IMR-90 (cell line): Measurements from ENCODE around the gene ACP1. TPM values are rescaled to one million over a fixed set of nuclear protein-coding genes. Genes with fewer than 3 reads are reported as not detected.

Source experiments
- ATAC-seq: fragments of 200-7000 bp; cut with Tn5 transposase; 2 replicates; pipeline ENCODE4 v1.9.1; 2020; ENCODE audit warnings: low read depth, mild to moderate bottlenecking, moderate library complexity
- BruUV-seq: library from RNA; stranded (reverse); fragments of 400-500 nt; replicated peaks from 2 replicates; lab custom pipeline; 2021; lab: Mats Ljungman, UMichigan
- CTCF ChIA-PET: fragments of 300-600 bp; formaldehyde crosslinking; extraction: SDS; loops from one replicate; lab custom pipeline; 2021; ENCODE audit warnings: antibody characterized with exemption; lab: Yijun Ruan, JAX
- POLR2A ChIA-PET: fragments of 300-600 bp; sonication (Branson Sonifier 250); formaldehyde crosslinking; loops from one replicate; lab custom pipeline; 2022; ENCODE audit warnings: antibody characterized with exemption; ENCODE audit not compliant: unreplicated experiment; lab: Charles Lee
- DNase-seq: peaks from one replicate; pipeline ENCODE4 v3.0.0; 2013
- H2AFZ ChIP-seq: replicated peaks from 2 replicates; pipeline ENCODE3; 2013; ENCODE audit warnings: low read length, mild to moderate bottlenecking; ENCODE audit not compliant: poor library complexity
- H2AK5ac ChIP-seq: 2 replicates; pipeline ENCODE4 v1.6.1; 2013; ENCODE audit warnings: low read depth, low read length, inconsistent platforms
- H2AK9ac ChIP-seq: replicated peaks from 2 replicates; pipeline ENCODE3; 2013; ENCODE audit warnings: mild to moderate bottlenecking, low read depth, low read length, moderate library complexity; ENCODE audit not compliant: poor library complexity
- H2BK120ac ChIP-seq: 2 replicates; pipeline ENCODE4 v1.6.1; 2013; ENCODE audit warnings: low read depth, low read length, inconsistent platforms
- H2BK15ac ChIP-seq: 3 replicates; pipeline ENCODE4 v1.6.1; 2013; ENCODE audit warnings: low read depth, low read length, inconsistent platforms
- H2BK20ac ChIP-seq: 2 replicates; pipeline ENCODE4 v1.6.1; 2013; ENCODE audit warnings: low read depth, mild to moderate bottlenecking, inconsistent platforms, low read length, moderate library complexity
- H2BK5ac ChIP-seq: 2 replicates; pipeline ENCODE4 v1.6.1; 2013; ENCODE audit warnings: mild to moderate bottlenecking, low read depth, low read length, inconsistent platforms; ENCODE audit not compliant: poor library complexity, severe bottlenecking
- H3K14ac ChIP-seq: replicated peaks from 2 replicates; pipeline ENCODE4 v1.6.1; 2013; ENCODE audit warnings: low read depth, low read length, inconsistent platforms
- H3K18ac ChIP-seq: 2 replicates; pipeline ENCODE4 v1.6.1; 2013; ENCODE audit warnings: low read depth, low read length, control low read depth
- H3K23ac ChIP-seq: 2 replicates; pipeline ENCODE4 v1.6.1; 2013; ENCODE audit warnings: low read depth, low read length, inconsistent platforms
- H3K27ac ChIP-seq: 2 replicates; pipeline ENCODE4 v1.5.1; 2013; ENCODE audit warnings: mild to moderate bottlenecking, control low read depth, low read length; ENCODE audit not compliant: insufficient read depth
- H3K27me3 ChIP-seq: 2 replicates; pipeline ENCODE4 v1.6.1; 2013; ENCODE audit warnings: low read length; ENCODE audit not compliant: control insufficient read depth, insufficient read depth
- H3K36me3 ChIP-seq: 2 replicates; pipeline ENCODE4 v1.6.1; 2013; ENCODE audit warnings: low read length, mixed read lengths; ENCODE audit not compliant: control insufficient read depth, insufficient read depth
- H3K4ac ChIP-seq: 2 replicates; pipeline ENCODE4 v1.6.1; 2013; ENCODE audit warnings: low read depth, low read length, inconsistent platforms
- H3K4me1 ChIP-seq: 2 replicates; pipeline ENCODE4 v1.6.1; 2013; ENCODE audit warnings: low read length, mixed read lengths; ENCODE audit not compliant: control insufficient read depth, insufficient read depth
- H3K4me2 ChIP-seq: 2 replicates; pipeline ENCODE4 v1.6.1; 2013; ENCODE audit warnings: low read depth, mild to moderate bottlenecking, control low read depth, low read length, moderate library complexity
- H3K4me3 ChIP-seq: 2 replicates; pipeline ENCODE4 v1.5.1; 2013; ENCODE audit warnings: low read depth, mild to moderate bottlenecking, control low read depth, low read length, moderate library complexity; ENCODE audit not compliant: insufficient read depth
- H3K56ac ChIP-seq: 2 replicates; pipeline ENCODE4 v1.6.1; 2013; ENCODE audit warnings: low read length, inconsistent platforms; ENCODE audit not compliant: insufficient read depth; ENCODE audit errors: extremely low read depth
- H3K79me1 ChIP-seq, 2 experiments: 2 replicates each; pipeline ENCODE4 v1.6.1; 2013; ENCODE audit warnings: low read length in 2 of 2, inconsistent platforms in 1 of 2, low read depth in 1 of 2
- H3K9ac ChIP-seq: 2 replicates; pipeline ENCODE4 v1.6.1; 2013; ENCODE audit warnings: low read depth, low read length, control low read depth
- H3K9me1 ChIP-seq: 2 replicates; pipeline ENCODE4 v1.6.1; 2013; ENCODE audit warnings: low read length, inconsistent platforms; ENCODE audit not compliant: insufficient read depth
- H3K9me3 ChIP-seq: 2 replicates; pipeline ENCODE4 v1.6.1; 2013; ENCODE audit warnings: low read length; ENCODE audit not compliant: control insufficient read depth, insufficient read depth
- H4K20me1 ChIP-seq: 2 replicates; pipeline ENCODE4 v1.6.1; 2013; ENCODE audit warnings: low read length, inconsistent platforms; ENCODE audit not compliant: insufficient read depth
- H4K5ac ChIP-seq: 2 replicates; pipeline ENCODE4 v1.6.1; 2013; ENCODE audit warnings: mild to moderate bottlenecking, low read depth, low read length, control low read depth
- H4K8ac ChIP-seq, 2 experiments: 2 replicates each; pipeline ENCODE4 v1.6.1; 2013; ENCODE audit warnings: low read depth in 2 of 2, low read length in 2 of 2, control low read depth in 1 of 2, inconsistent platforms in 1 of 2
- H4K91ac ChIP-seq: 2 replicates; pipeline ENCODE4 v1.6.1; 2013; ENCODE audit warnings: low read depth, low read length, inconsistent platforms; ENCODE audit not compliant: insufficient read depth
- ELK1 ChIP-seq: fragments of 150-350 bp; IDR thresholded peaks from 2 replicates; pipeline ENCODE4 v1.6.1; 2016; ENCODE audit warnings: low read depth, mild to moderate bottlenecking, low read length, moderate library complexity, borderline replicate concordance
- WGBS, 2 experiments: methylation state at CpG; one replicate each; pipeline versions ENCODE4 v1.1.5 to v1.1.7; 2013; ENCODE audit warnings: missing lambda C conversion rate in 2 of 2; ENCODE audit not compliant: insufficient read length in 1 of 2; ENCODE audit errors: extremely low coverage in 2 of 2; 5-methylcytosine and 5-hydroxymethylcytosine counted together
- dilution Hi-C: fragments of 300-500 bp; cut with HindIII; formaldehyde crosslinking; loops from one replicate; pipeline ENCODE4 v1.14.3; 2018; ENCODE audit warnings: low sequenced_read_pairs; ENCODE audit not compliant: unreplicated experiment
- in situ Hi-C: fragments of 300-500 bp; cut with MboI; formaldehyde crosslinking; loops from 3 replicates; pipeline ENCODE4 v1.14.3; 2019; ENCODE audit warnings: low sequenced_read_pairs, inconsistent platforms, mixed read lengths
- intact Hi-C: fragments of 100-400 bp; cut with micrococcal nuclease; formaldehyde crosslinking; loops from 2 replicates; pipeline ENCODE4 v1.10.0; 2022
- polyA plus RNA-seq, 3 experiments: library from polyadenylated mRNA; depleted of rRNA; stranded (reverse); fragments of >200 nt; gene quantifications; 2 replicates each; pipeline ENCODE4 v1.2.3, GENCODE V29; 2012; ENCODE audit warnings: low replicate concordance in 1 of 3
- total RNA-seq: library from RNA; depleted of rRNA; stranded (reverse); fragments of >200 nt; gene quantifications from 2 replicates; pipeline ENCODE4 v1.2.3, GENCODE V29; 2012

Gene ACP1
- total and polyA plus RNA-seq, 2 of the 4 experiments (the other 2 are of a cell fraction), result 85.7 to 104 TPM

GRCh38 chr2:279956-280649, 15.4 kb downstream of the ACP1 start:
- Histone ChIP-seq H2BK5ac (no peak overlapping the region), H2BK15ac (no peak overlapping the region), H3K9me1 (peaks cover 13% of the 10 kb centered on the region; the same call in 1 of the 2 replicates), H3K79me1 (peaks cover 14 to 21% of the 10 kb centered on the region in 2 experiments), H4K20me1 (peaks cover 11% of the 10 kb centered on the region; the same call in 1 of the 2 replicates), H3K4me3 (no peak overlapping the region), H3K36me3 (peaks cover 33% of the 10 kb centered on the region), H3K18ac (no peak overlapping the region), H3K4me2 (no peak overlapping the region), H3K9ac (no peak overlapping the region), H3K27ac (no peak overlapping the region), H4K5ac (no peak overlapping the region), H3K56ac (no peak overlapping the region), H3K27me3 (no peaks in the 10 kb centered on the region), H3K4me1 (peaks cover 3% of the 10 kb centered on the region), H2AFZ (no peak overlapping the region), H2AK9ac (no peak overlapping the region), H3K4ac (no peak overlapping the region), H3K23ac (no peak overlapping the region), H2AK5ac (no peak overlapping the region), H4K8ac (no peak overlapping the region), H2BK120ac (no peak overlapping the region), H2BK20ac (no peak overlapping the region), H3K14ac (no peak overlapping the region), H4K91ac (no peak overlapping the region), H3K9me3 (no peaks in the 10 kb centered on the region)
- BruUV-seq, result no TSS peak
- no peak for TF ChIP-seq ELK1
- dilution Hi-C loops, result no loop called here
- DNase-seq (no peak), ATAC-seq (no peak)
- no CpG with 5 or more reads among the region's 4 CpGs for WGBS, 2 experiments
- CTCF ChIA-PET, result interaction anchor here (0.6 to 1.2 kb wide), 2 partner anchors 19 to 33 kb away, joined by 3 to 6 read pairs; no protein-coding TSS in a partner anchor
- POLR2A ChIA-PET, result no interaction called here
- intact Hi-C loops, result no loop called here
- in situ Hi-C loops, result no loop called here
